ENCODE data around the gene HMGCS1. TPM values are rescaled to one million over a fixed set of nuclear protein-coding genes. Genes with fewer than 3 reads are reported as not detected.
"Not testable (repeated sequence)": the region's sequence is repeated elsewhere in the genome, so short reads cannot be mapped to it uniquely, and the experiment has no call there.

The HMGCS1 gene
- total RNA-seq, 1 donor from 2014 or later, result 160 TPM

DNA sequence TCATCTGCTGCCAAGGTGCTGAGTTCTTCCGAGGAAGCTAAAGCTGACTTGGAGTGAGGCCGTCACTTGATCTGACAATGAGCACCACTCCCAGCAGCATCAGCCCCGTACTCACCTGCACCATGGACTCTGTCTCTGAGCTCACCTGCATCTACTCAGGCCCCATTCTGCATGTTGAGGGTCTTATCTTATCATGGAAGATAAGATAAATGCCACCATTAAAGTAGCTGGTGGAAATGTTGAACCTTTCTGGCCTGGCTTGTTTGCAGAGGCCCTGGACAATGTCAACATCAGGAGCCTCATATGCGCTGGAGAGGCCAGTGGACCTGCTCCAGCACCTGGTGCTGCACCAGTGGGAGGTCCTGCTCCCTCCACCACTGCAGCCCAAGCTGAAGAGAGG is 35.0 kb upstream of the HMGCS1 start:
- no peak for ATAC-seq (ENCODE audit: low read depth)
- Mint-ChIP-seq H3K27me3 (peaks cover 8% of the 10 kb centered on the region), H3K36me3 (ENCODE audit: low read depth) (no peaks in the 10 kb centered on the region), H3K9me3 (no peaks in the 10 kb centered on the region), H3K27ac (no peak overlapping the region), H3K4me3 (no peak overlapping the region), H3K4me1 (no peaks in the 10 kb centered on the region)
- ChIA-PET CTCF (no interaction called here), POLR2A (interaction anchor here (0.7 kb wide), 1 partner anchor 342 kb away, joined by 6 read pairs; no protein-coding TSS in a partner anchor)
- no peak for DNase-seq
- intact Hi-C loops (cut with micrococcal nuclease), result no loop called here
- TF ChIP-seq, protein P1, sequence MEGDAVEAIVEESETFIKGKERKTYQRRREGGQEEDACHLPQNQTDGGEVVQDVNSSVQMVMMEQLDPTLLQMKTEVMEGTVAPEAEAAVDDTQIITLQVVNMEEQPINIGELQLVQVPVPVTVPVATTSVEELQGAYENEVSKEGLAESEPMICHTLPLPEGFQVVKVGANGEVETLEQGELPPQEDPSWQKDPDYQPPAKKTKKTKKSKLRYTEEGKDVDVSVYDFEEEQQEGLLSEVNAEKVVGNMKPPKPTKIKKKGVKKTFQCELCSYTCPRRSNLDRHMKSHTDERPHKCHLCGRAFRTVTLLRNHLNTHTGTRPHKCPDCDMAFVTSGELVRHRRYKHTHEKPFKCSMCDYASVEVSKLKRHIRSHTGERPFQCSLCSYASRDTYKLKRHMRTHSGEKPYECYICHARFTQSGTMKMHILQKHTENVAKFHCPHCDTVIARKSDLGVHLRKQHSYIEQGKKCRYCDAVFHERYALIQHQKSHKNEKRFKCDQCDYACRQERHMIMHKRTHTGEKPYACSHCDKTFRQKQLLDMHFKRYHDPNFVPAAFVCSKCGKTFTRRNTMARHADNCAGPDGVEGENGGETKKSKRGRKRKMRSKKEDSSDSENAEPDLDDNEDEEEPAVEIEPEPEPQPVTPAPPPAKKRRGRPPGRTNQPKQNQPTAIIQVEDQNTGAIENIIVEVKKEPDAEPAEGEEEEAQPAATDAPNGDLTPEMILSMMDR (IDR thresholded peaks at IDR 0.05), result no peak

DNA sequence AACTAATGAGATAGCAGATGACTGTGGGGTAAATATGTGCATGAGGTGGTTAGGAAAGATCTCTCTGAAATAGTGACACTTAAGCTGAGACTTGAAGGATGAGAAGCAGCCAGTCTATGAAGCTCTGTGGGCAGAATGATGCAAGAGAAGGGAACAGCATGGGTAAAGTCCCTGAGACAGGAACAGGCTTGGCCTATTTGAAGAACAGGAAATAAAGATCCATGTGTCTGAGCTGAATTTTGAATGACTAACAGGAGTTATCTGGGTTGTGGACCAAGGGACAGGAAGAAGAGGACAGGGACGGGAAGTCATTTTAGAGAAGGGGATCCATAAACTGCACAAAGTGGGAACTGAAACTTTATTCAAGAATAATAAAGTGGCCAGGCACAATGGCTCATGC is 25.6 kb upstream of the HMGCS1 start:
- H3K9me3 Mint-ChIP-seq, result peaks cover 16% of the 10 kb centered on the region
- no peak for ATAC-seq (ENCODE audit: low read depth)
- POLR2A ChIA-PET, result interaction anchor here (1.3 kb wide), 1 partner anchor 26 kb away, joined by 3 read pairs; the partner anchor contains the start of gene HMGCS1
- DNase-seq, result no peak
- H3K27me3 Mint-ChIP-seq, result peaks cover 13% of the 10 kb centered on the region
- intact Hi-C loops (cut with micrococcal nuclease), result no loop called here
- no peaks in the 10 kb centered on the region for H3K4me1 Mint-ChIP-seq
- no peak overlapping the region for H3K27ac Mint-ChIP-seq
- no peaks in the 10 kb centered on the region for H3K36me3 Mint-ChIP-seq (ENCODE audit: low read depth)
- TF ChIP-seq, protein P1 (IDR thresholded peaks at IDR 0.05), result no peak
- CTCF ChIA-PET, result interaction anchor here (1.1 kb wide), 1 partner anchor 51 kb away, joined by 3 read pairs; no protein-coding TSS in a partner anchor
- no peak overlapping the region for H3K4me3 Mint-ChIP-seq

DNA sequence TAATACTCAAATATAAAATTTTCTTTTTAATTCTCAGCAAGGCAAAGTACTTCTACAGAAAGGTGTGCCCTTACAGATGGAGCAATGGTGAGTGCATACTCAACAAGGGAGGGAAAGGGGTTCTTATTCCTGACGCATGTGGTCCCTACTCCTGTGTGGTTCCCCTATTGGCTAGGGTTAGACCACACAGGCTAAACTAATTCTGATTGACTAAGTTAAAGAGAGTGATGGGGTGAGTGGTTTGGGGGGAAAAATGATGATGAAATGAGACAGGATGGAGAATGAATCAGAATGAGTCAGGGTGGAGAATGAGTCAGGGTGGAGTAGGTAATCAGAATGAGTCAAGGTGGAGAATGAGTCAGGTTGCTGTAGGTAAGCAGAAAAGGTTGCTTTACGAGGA is 22.9 kb upstream of the HMGCS1 start:
- no peak for ATAC-seq (ENCODE audit: low read depth)
- CTCF ChIA-PET, result no interaction called here
- H3K27ac Mint-ChIP-seq, result no peak overlapping the region
- no peaks in the 10 kb centered on the region for H3K36me3 Mint-ChIP-seq (ENCODE audit: low read depth)
- TF ChIP-seq, protein P1 (IDR thresholded peaks at IDR 0.05), result no peak
- H3K27me3 Mint-ChIP-seq, result peaks cover 30% of the 10 kb centered on the region
- peaks cover 24% of the 10 kb centered on the region for H3K9me3 Mint-ChIP-seq
- intact Hi-C loops (cut with micrococcal nuclease), result no loop called here
- POLR2A ChIA-PET, result no interaction called here
- no peaks in the 10 kb centered on the region for H3K4me1 Mint-ChIP-seq
- no peak overlapping the region for H3K4me3 Mint-ChIP-seq
- no peak for DNase-seq

DNA sequence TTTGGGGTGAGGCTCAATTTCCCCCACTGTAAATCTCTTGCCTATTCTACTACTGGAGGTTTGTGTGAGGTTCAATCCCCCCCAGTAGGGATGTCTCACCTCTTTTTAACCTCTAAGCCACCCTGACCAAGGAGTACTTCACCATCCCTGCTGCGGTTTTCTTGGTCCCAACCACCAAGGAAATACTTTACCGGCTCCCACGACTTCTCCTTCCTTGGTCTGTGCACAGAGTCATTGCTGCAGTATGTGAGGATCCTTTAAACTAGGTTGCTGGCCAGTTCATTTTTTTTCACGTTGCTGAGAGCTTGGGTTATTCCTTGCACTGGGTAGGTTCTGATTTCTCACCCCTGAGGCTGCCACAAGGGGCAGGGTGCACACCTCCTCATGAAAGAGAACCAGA is 22.5 kb upstream of the HMGCS1 start:
- POLR2A ChIA-PET, result no interaction called here
- no peak for ATAC-seq (ENCODE audit: low read depth)
- no peak overlapping the region for H3K4me3 Mint-ChIP-seq
- DNase-seq, result no peak
- H3K36me3 Mint-ChIP-seq (ENCODE audit: low read depth), result no peaks in the 10 kb centered on the region
- CTCF ChIA-PET, result no interaction called here
- intact Hi-C loops (cut with micrococcal nuclease), result no loop called here
- peaks cover 24% of the 10 kb centered on the region for H3K9me3 Mint-ChIP-seq
- peaks cover 30% of the 10 kb centered on the region for H3K27me3 Mint-ChIP-seq
- H3K27ac Mint-ChIP-seq, result no peak overlapping the region
- no peaks in the 10 kb centered on the region for H3K4me1 Mint-ChIP-seq
- TF ChIP-seq, protein P1 (IDR thresholded peaks at IDR 0.05), result no peak

DNA sequence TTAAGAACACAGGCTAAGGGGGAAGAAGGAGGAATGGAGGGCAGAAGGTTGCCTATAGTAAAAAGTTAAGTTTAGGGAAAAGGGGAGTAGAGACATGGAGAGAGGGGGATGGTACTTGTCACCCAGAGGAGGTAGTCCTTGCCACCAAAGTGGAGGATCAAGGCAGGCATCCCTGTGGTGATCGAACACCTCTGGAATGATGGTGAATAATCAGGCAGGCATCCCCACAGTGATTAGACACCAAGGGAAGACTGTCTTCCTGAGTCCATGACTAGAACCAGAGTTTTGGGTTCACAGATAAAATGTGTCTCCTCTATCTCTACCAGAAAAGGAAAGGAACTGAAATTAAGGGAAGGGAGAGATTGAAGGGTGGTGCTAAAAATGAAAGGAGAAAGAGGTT is 19.2 kb upstream of the HMGCS1 start:
- ATAC-seq (ENCODE audit: low read depth) (no peak), DNase-seq (no peak)
- Mint-ChIP-seq H3K4me3 (no peak overlapping the region), H3K36me3 (ENCODE audit: low read depth) (no peaks in the 10 kb centered on the region), H3K27me3 (peaks cover 23% of the 10 kb centered on the region), H3K4me1 (no peaks in the 10 kb centered on the region), H3K27ac (no peak overlapping the region), H3K9me3 (peaks cover 20% of the 10 kb centered on the region)
- intact Hi-C loops (cut with micrococcal nuclease), result no loop called here
- POLR2A ChIA-PET, result no interaction called here
- TF ChIP-seq, protein P1 (IDR thresholded peaks at IDR 0.05), result no peak
- CTCF ChIA-PET, result no interaction called here

DNA sequence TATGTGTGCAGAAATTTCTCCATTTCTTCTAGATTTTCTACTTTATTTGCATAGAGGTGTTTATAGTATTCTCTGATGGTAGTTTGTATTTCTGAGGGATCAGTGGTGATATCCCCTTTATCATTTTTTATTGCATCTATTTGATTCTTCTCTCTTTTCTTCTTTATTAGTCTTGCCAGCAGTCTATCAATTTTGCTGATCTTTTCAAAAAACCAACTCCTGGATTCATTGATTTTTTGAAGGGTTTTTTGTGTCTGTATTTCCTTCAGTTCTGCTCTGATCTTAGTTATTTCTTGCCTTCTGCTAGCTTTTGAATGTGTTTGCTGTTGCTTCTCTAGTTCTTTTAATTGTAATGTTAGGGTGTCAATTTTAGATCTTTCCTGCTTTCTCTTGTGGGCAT is 12.4 kb upstream of the HMGCS1 start:
- intact Hi-C loops (cut with micrococcal nuclease); H3K36me3 Mint-ChIP-seq (ENCODE audit: low read depth); DNase-seq; H3K4me1 Mint-ChIP-seq; H3K27ac Mint-ChIP-seq; CTCF ChIA-PET; POLR2A ChIA-PET; H3K4me3 Mint-ChIP-seq; H3K9me3 Mint-ChIP-seq; ATAC-seq (ENCODE audit: low read depth); H3K27me3 Mint-ChIP-seq: not testable (repeated sequence)

DNA sequence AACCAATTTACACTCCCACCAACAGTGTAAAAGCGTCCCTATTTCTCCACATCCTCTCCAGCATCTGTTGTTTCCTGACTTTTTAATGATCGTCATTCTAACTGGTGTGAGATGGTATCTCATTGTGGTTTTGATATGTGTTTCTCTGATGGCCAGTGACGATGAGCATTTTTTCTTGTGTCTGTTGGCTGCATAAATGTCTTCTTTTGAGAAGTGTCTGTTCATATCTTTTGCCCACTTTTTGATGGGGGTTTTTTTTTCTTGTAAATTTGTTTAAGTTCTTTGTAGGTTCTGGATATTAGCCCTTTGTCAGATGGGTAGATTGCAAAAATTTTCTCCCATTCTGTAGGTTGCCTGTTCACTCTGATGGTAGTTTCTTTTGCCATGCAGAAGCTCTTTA is 10.3 kb upstream of the HMGCS1 start:
- H3K4me1 Mint-ChIP-seq; CTCF ChIA-PET; ATAC-seq (ENCODE audit: low read depth); intact Hi-C loops (cut with micrococcal nuclease); H3K27ac Mint-ChIP-seq; POLR2A ChIA-PET; H3K4me3 Mint-ChIP-seq; DNase-seq; H3K36me3 Mint-ChIP-seq (ENCODE audit: low read depth); H3K27me3 Mint-ChIP-seq; H3K9me3 Mint-ChIP-seq: not testable (repeated sequence)
